Epithelial cell of proximal tubule (primary cell): Measurements from ENCODE around the gene MDGA2. TPM values are rescaled to one million over a fixed set of nuclear protein-coding genes. Genes with fewer than 3 reads are reported as not detected.
"Not testable (repeated sequence)": the region's sequence is repeated elsewhere in the genome, so short reads cannot be mapped to it uniquely, and the experiment has no call there.

Experiments
- DNase-seq: peaks from one replicate; pipeline ENCODE4 v3.0.0-alpha.2; 2011; ENCODE audit warnings: low read depth
- H3K4me3 ChIP-seq: 2 replicates; pipeline ENCODE4 v1.5.1; 2011; ENCODE audit warnings: low read depth, mild to moderate bottlenecking, low read length
- CTCF ChIP-seq: conservative IDR thresholded peaks from 2 replicates; pipeline ENCODE4 v1.5.1; 2012; ENCODE audit warnings: low read depth, mild to moderate bottlenecking, low read length
- total RNA-seq: library from RNA; depleted of rRNA; stranded (reverse); fragments of >200 nt; gene quantifications from 2 replicates; pipeline ENCODE4 v1.2.3, GENCODE V29; 2015

The MDGA2 gene
- total RNA-seq, 1 donor from 2014 or later = 0.23 TPM

GRCh38 chr14:47262801-47263200 lies 412.6 kb downstream of the MDGA2 start:
- TF ChIP-seq CTCF = no peak

GRCh38 chr14:47261350-47261749 lies 414.1 kb downstream of the MDGA2 start:
- no peak overlapping the region for H3K4me3 ChIP-seq
- DNase-seq = no peak
- TF ChIP-seq CTCF = no peak

More at GRCh38 chr14:47262801-47263200, 412.6 kb downstream of the MDGA2 start:
- no peak overlapping the region for H3K4me3 ChIP-seq
- DNase-seq = no peak

GRCh38 chr14:47259796-47260195 lies 415.6 kb downstream of the MDGA2 start:
- DNase-seq = no peak
- TF ChIP-seq CTCF = no peak

GRCh38 chr14:47257013-47257412 lies 418.4 kb downstream of the MDGA2 start:
- DNase-seq = no peak
- no peak overlapping the region for H3K4me3 ChIP-seq
- no peak for TF ChIP-seq CTCF

More at GRCh38 chr14:47259796-47260195, 415.6 kb downstream of the MDGA2 start:
- H3K4me3 ChIP-seq = no peak overlapping the region

GRCh38 chr14:47252802-47253201 lies 422.6 kb downstream of the MDGA2 start:
- TF ChIP-seq CTCF = no peak
- H3K4me3 ChIP-seq = no peak overlapping the region
- no peak for DNase-seq

- no peak overlapping the region for H3K4me3 ChIP-seq
- TF ChIP-seq CTCF = no peak
- DNase-seq = no peak
Measured at GRCh38 chr14:47246367-47246766, 429.0 kb downstream of the MDGA2 start.

GRCh38 chr14:47242579-47242978 lies 432.8 kb downstream of the MDGA2 start:
- not testable (repeated sequence) for H3K4me3 ChIP-seq, DNase-seq
